ENCODE measurements around the gene SDF2L1. TPM values are rescaled to one million over a fixed set of nuclear protein-coding genes. Genes with fewer than 3 reads are reported as not detected.
"Not testable (repeated sequence)": the region's sequence is repeated elsewhere in the genome, so short reads cannot be mapped to it uniquely, and the experiment has no call there.

The SDF2L1 gene
- total RNA-seq, 4 donors from 2014 or later, result 8.2 to 21.4 (median 19.6) TPM

- 92 to 93% methylated on average over 12 to 18 of the region's 20 CpGs for WGBS, 2 donors
- DNase-seq (ENCODE audit: low spot score in 2 of 2), result no peak
- intact Hi-C loops (cut with DNase I; ENCODE audit: low total_unique reads), result no loop called here
- TF ChIP-seq POLR2A (IDR thresholded peaks at IDR 0.05), result no peak
- no peak for TF ChIP-seq CTCF (IDR thresholded peaks at IDR 0.05)
- no peak overlapping the region for H3K4me3 ChIP-seq (ENCODE audit: low read depth, poor library complexity, severe bottlenecking)
These were observed 46.7 kb downstream of the SDF2L1 start for GRCh38 chr22:21688706-21689381.

- TF ChIP-seq POLR2A (IDR thresholded peaks at IDR 0.05) (no peak), CTCF (IDR thresholded peaks at IDR 0.05) (no peak)
- intact Hi-C loops (cut with DNase I; ENCODE audit: low total_unique reads), result no loop called here
- WGBS, 2 donors, result 61 to 70% methylated on average over 5 of the region's 5 CpGs
- DNase-seq (ENCODE audit: low spot score in 2 of 2), result no peak
- no peak overlapping the region for H3K4me3 ChIP-seq (ENCODE audit: low read depth, poor library complexity, severe bottlenecking)
These were observed 48.3 kb downstream of the SDF2L1 start for GRCh38 chr22:21690401-21690801.

- intact Hi-C loops (cut with DNase I; ENCODE audit: low total_unique reads), result no loop called here
- DNase-seq (ENCODE audit: low spot score in 2 of 2), result no peak
- TF ChIP-seq POLR2A (IDR thresholded peaks at IDR 0.05) (no peak), CTCF (IDR thresholded peaks at IDR 0.05) (no peak)
- WGBS, 2 donors, result 87 to 93% methylated on average over 16 of the region's 16 CpGs
- no peak overlapping the region for H3K4me3 ChIP-seq (ENCODE audit: low read depth, poor library complexity, severe bottlenecking)
These were observed 49.7 kb downstream of the SDF2L1 start for GRCh38 chr22:21691816-21692215.

DNA sequence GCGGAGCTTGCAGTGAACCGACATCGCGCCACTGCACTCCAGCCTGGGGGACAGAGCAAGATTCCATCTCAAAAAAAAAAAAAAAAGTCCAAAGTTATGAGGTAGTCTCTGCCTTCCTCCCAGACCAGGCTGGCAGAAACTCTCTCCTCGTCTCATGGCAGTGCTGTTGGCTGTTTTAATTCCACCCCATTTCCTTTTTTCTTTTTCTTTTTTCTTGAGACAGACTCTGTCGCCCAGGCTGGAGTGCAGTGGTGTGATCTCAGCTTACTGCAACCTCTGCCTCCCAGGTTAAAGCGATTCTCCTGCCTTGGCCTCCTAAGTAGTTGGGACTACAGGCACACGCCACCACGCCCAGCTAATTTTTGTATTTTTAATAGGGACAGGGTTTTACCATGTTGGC, 50.8 kb downstream of the SDF2L1 start:
- H3K4me3 ChIP-seq (ENCODE audit: low read depth, poor library complexity, severe bottlenecking); intact Hi-C loops (cut with DNase I; ENCODE audit: low total_unique reads); DNase-seq (ENCODE audit: low spot score in 2 of 2): not testable (repeated sequence)
- 90 to 94% methylated on average over 9 of the region's 9 CpGs for WGBS, 2 donors

DNA sequence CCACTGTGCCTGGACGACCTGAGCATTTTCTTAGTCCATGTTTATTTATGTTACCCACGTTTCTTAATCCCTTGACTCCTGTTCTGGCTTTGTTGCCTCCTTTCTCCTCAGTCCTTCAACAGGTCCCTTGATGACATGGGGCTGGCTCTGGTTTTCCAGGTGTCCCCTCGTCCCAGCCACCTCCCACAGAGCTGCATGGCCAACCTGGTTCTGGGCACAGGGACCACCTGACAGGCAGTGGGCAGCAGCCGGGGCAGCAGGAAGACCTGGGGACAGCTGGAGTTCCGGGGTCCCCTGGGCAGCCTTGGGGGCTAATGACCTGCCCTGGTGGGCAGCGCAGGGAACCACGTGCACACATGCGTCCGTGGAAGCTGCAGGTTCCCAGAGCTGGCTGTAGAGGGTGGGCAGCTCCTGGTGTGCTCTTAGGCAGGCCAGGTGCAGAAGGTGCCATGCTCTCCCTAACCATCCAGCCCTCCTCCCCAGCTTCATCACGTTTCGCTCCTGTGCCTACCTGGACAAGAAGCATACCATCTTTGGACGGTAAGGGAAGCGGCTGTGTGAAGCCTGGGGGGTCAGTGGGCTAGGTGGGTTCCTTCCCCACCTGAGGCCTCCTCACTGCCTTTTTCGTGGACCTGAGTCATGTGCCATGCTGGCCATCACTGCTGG, 51.4 kb downstream of the SDF2L1 start:
- TF ChIP-seq CTCF (IDR thresholded peaks at IDR 0.05) (no peak), POLR2A (IDR thresholded peaks at IDR 0.05) (no peak)
- no peak for DNase-seq (ENCODE audit: low spot score in 2 of 2)
- WGBS, 2 donors, result 90 to 91% methylated on average over 14 of the region's 14 CpGs

More for the DNA sequence above, 51.4 kb downstream of the SDF2L1 start:
- no peak overlapping the region for H3K4me3 ChIP-seq (ENCODE audit: low read depth, poor library complexity, severe bottlenecking)
- intact Hi-C loops (cut with DNase I; ENCODE audit: low total_unique reads), result no loop called here

MicroRNAs encoded within 50 kb of the gene (microRNA counts, 767-probe panel; counts per million panel counts)
- microRNA hsa-miR-130b-3p (0 to 358 counts per million in 2 donors), microRNA hsa-miR-301b (0 to 358 counts per million in 2 donors)

Small RNAs within 50 kb of the gene (microRNA-seq; reads per million reads assigned to microRNA genes)
- 151 to 200 reads per million in 2 donors for gene MIR130B (ENCODE audit: borderline number of aligned reads in 1 of 2, borderline replicate concordance in 2 of 2)
- gene MIR301B (ENCODE audit: borderline number of aligned reads in 1 of 2, borderline replicate concordance in 2 of 2), result 0 reads per million in 2 donors

Other genes starting within 250 kb of the SDF2L1 start
- gene HIC2, start 224.9 kb upstream of the SDF2L1 start, total RNA-seq, result 1 to 10 TPM; 3.8 to 6.6 (median 5.0) TPM
- gene TMEM191C, start 174.9 kb upstream of the SDF2L1 start, total RNA-seq, result 1 to 10 TPM in 3 of 4 donors, under 1 TPM in 1; 0.13 to 4.0 (median 1.5) TPM
- gene RIMBP3C, start 90.8 kb upstream of the SDF2L1 start, total RNA-seq, result under 1 TPM in 2 of 4 donors, not detected in 2; 0.20 to 0.30 TPM
- 10 to 100 TPM; 28.0 to 42.4 (median 40.5) TPM for gene UBE2L3, start 74.6 kb upstream of the SDF2L1 start, total RNA-seq
- gene YDJC, start 12.3 kb upstream of the SDF2L1 start, total RNA-seq, result 10 to 100 TPM; 42.2 to 72.2 (median 56.5) TPM
- under 1 TPM in 2 of 4 donors, not detected in 2; 0.23 to 0.49 TPM for gene CCDC116, start 9.5 kb upstream of the SDF2L1 start, total RNA-seq
- 10 to 100 TPM; 22.3 to 44.2 (median 27.5) TPM for gene PPIL2, start 23.7 kb downstream of the SDF2L1 start, total RNA-seq
- gene YPEL1, start 93.5 kb downstream of the SDF2L1 start, total RNA-seq, result 1 to 10 TPM; 1.9 to 5.4 (median 2.8) TPM
- gene MAPK1, start 225.3 kb downstream of the SDF2L1 start, total RNA-seq, result 100 to 1,000 TPM in 1 of 4 donors, 10 to 100 TPM in 3; 72.3 to 121 (median 85.2) TPM